Mucosa of rectum (tissue), 2 donors: ENCODE measurements around the gene RILPL2.
"Not testable (repeated sequence)": the region's sequence is repeated elsewhere in the genome, so short reads cannot be mapped to it uniquely, and the experiment has no call there.

ENCODE experiments used
- H3K27ac ChIP-seq, 2 donors: one replicate each; pipeline ENCODE4 v1.7.0; 2013; ENCODE audit warnings: inconsistent platforms in 2 of 2, low read depth in 2 of 2, low read length in 2 of 2
- H3K27me3 ChIP-seq, 2 donors: one replicate each; pipeline ENCODE4 v1.7.0; 2013; ENCODE audit warnings: low read length in 2 of 2; ENCODE audit not compliant: control insufficient read depth in 2 of 2, insufficient read depth in 2 of 2
- H3K36me3 ChIP-seq, 2 donors: one replicate each; pipeline ENCODE4 v1.7.0; 2013; ENCODE audit warnings: low read length in 2 of 2; ENCODE audit not compliant: control insufficient read depth in 2 of 2, insufficient read depth in 2 of 2
- H3K4me1 ChIP-seq, 2 donors: one replicate each; pipeline ENCODE4 v1.7.0; 2013; ENCODE audit warnings: low read length in 2 of 2, mild to moderate bottlenecking in 1 of 2; ENCODE audit not compliant: control insufficient read depth in 2 of 2, insufficient read depth in 2 of 2
- H3K4me3 ChIP-seq, 2 donors: one replicate each; pipeline ENCODE4 v1.7.0; 2013; ENCODE audit warnings: low read length in 2 of 2
- H3K9ac ChIP-seq, 2 donors: one replicate each; pipeline ENCODE4 v1.7.0; 2013; ENCODE audit warnings: low read length in 2 of 2, low read depth in 1 of 2, mild to moderate bottlenecking in 1 of 2
- H3K9me3 ChIP-seq, 2 donors: one replicate each; pipeline ENCODE4 v1.7.0; 2013; ENCODE audit warnings: low read length in 2 of 2; ENCODE audit not compliant: control insufficient read depth in 2 of 2
- donor health status: healthy.
- donor health status: Normal muscosa, but diverticular disease.

Gene RILPL2

GRCh38 chr12:123384994-123385376, 51.5 kb downstream of the RILPL2 start:
- peaks cover 18% of the 10 kb centered on the region in 2 donors for H3K4me1 ChIP-seq
- H3K4me3 ChIP-seq: peak overlapping the region; percentile 83 to 85
- H3K36me3 ChIP-seq: no peaks in the 10 kb centered on the region
- H3K9ac ChIP-seq: peak overlapping the region in 1 of 2 donors; percentile 66
- H3K27ac ChIP-seq: no peak overlapping the region
- H3K9me3 ChIP-seq: no peaks in the 10 kb centered on the region
- no peaks in the 10 kb centered on the region for H3K27me3 ChIP-seq

- Histone ChIP-seq H3K27ac (peak overlapping the region; percentile 52 to 83), H3K9ac (peak overlapping the region; percentile 44 to 66), H3K36me3 (no peaks in the 10 kb centered on the region), H3K4me3 (peak overlapping the region; percentile 83 to 85), H3K9me3 (no peaks in the 10 kb centered on the region), H3K4me1 (peaks cover 16 to 17% of the 10 kb centered on the region in 2 donors), H3K27me3 (no peaks in the 10 kb centered on the region)
Measured at GRCh38 chr12:123384318-123384993, 52.0 kb downstream of the RILPL2 start.

GRCh38 chr12:123382684-123383083, 53.8 kb downstream of the RILPL2 start:
- H3K27ac ChIP-seq: no peak overlapping the region
- no peak overlapping the region for H3K9ac ChIP-seq

GRCh38 chr12:123379391-123379790, 57.1 kb downstream of the RILPL2 start:
- no peaks in the 10 kb centered on the region for H3K36me3 ChIP-seq
- no peak overlapping the region for H3K4me3 ChIP-seq
- H3K27ac ChIP-seq: no peak overlapping the region
- no peaks in the 10 kb centered on the region for H3K27me3 ChIP-seq
- H3K9me3 ChIP-seq: no peaks in the 10 kb centered on the region
- H3K4me1 ChIP-seq: peaks cover 0 to 5% of the 10 kb centered on the region in 2 donors
- H3K9ac ChIP-seq: no peak overlapping the region

More at GRCh38 chr12:123382684-123383083, 53.8 kb downstream of the RILPL2 start:
- Histone ChIP-seq H3K36me3 (no peaks in the 10 kb centered on the region), H3K4me1 (peaks cover 9 to 11% of the 10 kb centered on the region in 2 donors), H3K4me3 (no peak overlapping the region), H3K9me3 (no peaks in the 10 kb centered on the region), H3K27me3 (no peaks in the 10 kb centered on the region)

GRCh38 chr12:123372415-123372814, 64.1 kb downstream of the RILPL2 start:
- not testable (repeated sequence) for H3K9ac ChIP-seq, H3K36me3 ChIP-seq, H3K9me3 ChIP-seq, H3K4me3 ChIP-seq, H3K27ac ChIP-seq, H3K27me3 ChIP-seq, H3K4me1 ChIP-seq

- H3K27me3 ChIP-seq, H3K36me3 ChIP-seq: not testable (repeated sequence)
Measured at GRCh38 chr12:123371667-123372368, 64.7 kb downstream of the RILPL2 start.

GRCh38 chr12:123369229-123369628, 67.3 kb downstream of the RILPL2 start:
- H3K9me3 ChIP-seq: no peaks in the 10 kb centered on the region
- H3K27ac ChIP-seq: no peak overlapping the region
- H3K36me3 ChIP-seq: no peaks in the 10 kb centered on the region
- H3K9ac ChIP-seq: no peak overlapping the region
- H3K4me1 ChIP-seq: no peaks in the 10 kb centered on the region
- no peak overlapping the region for H3K4me3 ChIP-seq
- H3K27me3 ChIP-seq: no peaks in the 10 kb centered on the region

More at GRCh38 chr12:123371667-123372368, 64.7 kb downstream of the RILPL2 start:
- not testable (repeated sequence) for H3K9ac ChIP-seq, H3K4me3 ChIP-seq, H3K9me3 ChIP-seq, H3K4me1 ChIP-seq, H3K27ac ChIP-seq

- H3K36me3 ChIP-seq, H3K9me3 ChIP-seq, H3K4me1 ChIP-seq, H3K27me3 ChIP-seq, H3K4me3 ChIP-seq, H3K27ac ChIP-seq, H3K9ac ChIP-seq: not testable (repeated sequence)
Measured at GRCh38 chr12:123368431-123368830, 68.1 kb downstream of the RILPL2 start.

- Histone ChIP-seq H3K4me3 (no peak overlapping the region), H3K27ac (no peak overlapping the region), H3K36me3 (no peaks in the 10 kb centered on the region), H3K9ac (no peak overlapping the region), H3K9me3 (no peaks in the 10 kb centered on the region), H3K4me1 (peaks cover 6 to 11% of the 10 kb centered on the region in 2 donors), H3K27me3 (no peaks in the 10 kb centered on the region)
Measured at GRCh38 chr12:123367511-123367910, 69.0 kb downstream of the RILPL2 start.
